ENCODE measurements around the gene GDF15.

GDF15 gene

GRCh38 chr19:18436671-18437490, 50.9 kb downstream of the GDF15 start:
- peak overlapping the region; percentile 55; the same call in 1 of the 2 replicates for H3K4me2 ChIP-seq (ENCODE audit: low read depth, low read length)
- DNase-seq: peak; percentile 30

GRCh38 chr19:18437491-18438330, 51.8 kb downstream of the GDF15 start, which contains the start of gene ISYNA1:
ISYNA1 (minus strand) TSS chr19:18438133; CDS start chr19:18437979, 154 bp downstream.
- TF ChIP-seq EZH2phosphoT487 (IDR thresholded peaks at IDR 0.05; ENCODE audit: low read length): no peak
- no peak for TF ChIP-seq EZH2 (optimal IDR thresholded peaks at IDR 0.05; ENCODE audit: low read depth, low read length)
- no peak for TF ChIP-seq CTCF (IDR thresholded peaks at IDR 0.05; ENCODE audit: low read length)
- Histone ChIP-seq H3K79me2 (ENCODE audit: low read length) (no peaks in the 10 kb centered on the region), H3K9ac (ENCODE audit: low read length) (no peak within 1 kb of the TSS), H2AFZ (ENCODE audit: low read length) (0 out of 2 replicates have a peak within 1 kb of the TSS, but pooled peaks have one; percentile 7), H3K27ac (ENCODE audit: low read length) (no peak within 1 kb of the TSS), H3K4me1 (ENCODE audit: low read length) (no peaks in the 10 kb centered on the region), H3F3A (ENCODE audit: insufficient read depth, low read length) (peaks cover 17% of the 10 kb centered on the region; the same call in 1 of the 2 replicates), H3K9me2 (replicated peaks; ENCODE audit: insufficient read depth, low read length) (no peaks in the 10 kb centered on the region), H3K4me3 (ENCODE audit: low read length) (peak within 1 kb of the TSS; percentile 36; the same call in 1 of the 2 replicates), H3K36me3 (replicated peaks; ENCODE audit: insufficient read depth, low read length) (no peaks in the 10 kb centered on the region), H4K20me1 (ENCODE audit: insufficient read depth, low read length) (no peaks in the 10 kb centered on the region), H3K9me3 (replicated peaks; ENCODE audit: insufficient read depth, low read length) (no peaks in the 10 kb centered on the region), H3K27me3 (replicated peaks; ENCODE audit: insufficient read depth, low read length) (peaks cover 14% of the 10 kb centered on the region; the same call in 1 of the 2 replicates), H3K4me2 (ENCODE audit: low read depth, low read length) (peak within 1 kb of the TSS; percentile 64)
- DNase-seq: no peak

More at GRCh38 chr19:18436671-18437490, 50.9 kb downstream of the GDF15 start:
- H3K36me3 ChIP-seq (replicated peaks; ENCODE audit: insufficient read depth, low read length): no peaks in the 10 kb centered on the region
- peaks cover 17% of the 10 kb centered on the region; the same call in 1 of the 2 replicates for H3F3A ChIP-seq (ENCODE audit: insufficient read depth, low read length)
- H2AFZ ChIP-seq (ENCODE audit: low read length): no peak overlapping the region
- no peak overlapping the region for H3K27ac ChIP-seq (ENCODE audit: low read length)
- no peak overlapping the region for H3K9ac ChIP-seq (ENCODE audit: low read length)
- H4K20me1 ChIP-seq (ENCODE audit: insufficient read depth, low read length): no peaks in the 10 kb centered on the region
- no peaks in the 10 kb centered on the region for H3K4me1 ChIP-seq (ENCODE audit: low read length)
- H3K4me3 ChIP-seq (ENCODE audit: low read length): 0 out of 2 replicates have a peak overlapping the region, but pooled peaks have one; percentile 31
- H3K9me3 ChIP-seq (replicated peaks; ENCODE audit: insufficient read depth, low read length): no peaks in the 10 kb centered on the region
- TF ChIP-seq EZH2 (optimal IDR thresholded peaks at IDR 0.05; ENCODE audit: low read depth, low read length): no peak
- TF ChIP-seq EZH2phosphoT487 (IDR thresholded peaks at IDR 0.05; ENCODE audit: low read length): no peak
- TF ChIP-seq CTCF (IDR thresholded peaks at IDR 0.05; ENCODE audit: low read length): no peak
- peaks cover 16% of the 10 kb centered on the region; the same call in 1 of the 2 replicates for H3K27me3 ChIP-seq (replicated peaks; ENCODE audit: insufficient read depth, low read length)
- no peaks in the 10 kb centered on the region for H3K9me2 ChIP-seq (replicated peaks; ENCODE audit: insufficient read depth, low read length)
- H3K79me2 ChIP-seq (ENCODE audit: low read length): no peaks in the 10 kb centered on the region

- no peaks in the 10 kb centered on the region for H4K20me1 ChIP-seq (ENCODE audit: insufficient read depth, low read length)
- peaks cover 4% of the 10 kb centered on the region; the same call in 1 of the 2 replicates for H3K79me2 ChIP-seq (ENCODE audit: low read length)
- H3F3A ChIP-seq (ENCODE audit: insufficient read depth, low read length): peaks cover 17% of the 10 kb centered on the region; the same call in 1 of the 2 replicates
- H3K9me3 ChIP-seq (replicated peaks; ENCODE audit: insufficient read depth, low read length): no peaks in the 10 kb centered on the region
- no peaks in the 10 kb centered on the region for H3K36me3 ChIP-seq (replicated peaks; ENCODE audit: insufficient read depth, low read length)
- no peaks in the 10 kb centered on the region for H3K4me1 ChIP-seq (ENCODE audit: low read length)
- H2AFZ ChIP-seq (ENCODE audit: low read length): no peak overlapping the region
- no peak overlapping the region for H3K27ac ChIP-seq (ENCODE audit: low read length)
- peaks cover 8% of the 10 kb centered on the region; the same call in 1 of the 2 replicates for H3K27me3 ChIP-seq (replicated peaks; ENCODE audit: insufficient read depth, low read length)
- H3K4me2 ChIP-seq (ENCODE audit: low read depth, low read length): peak overlapping the region; percentile 64; the same call in 1 of the 2 replicates
- TF ChIP-seq EZH2 (optimal IDR thresholded peaks at IDR 0.05; ENCODE audit: low read depth, low read length) (no peak), EZH2phosphoT487 (IDR thresholded peaks at IDR 0.05; ENCODE audit: low read length) (no peak), CTCF (IDR thresholded peaks at IDR 0.05; ENCODE audit: low read length) (no peak)
- H3K9me2 ChIP-seq (replicated peaks; ENCODE audit: insufficient read depth, low read length): no peaks in the 10 kb centered on the region
- no peak for DNase-seq
- no peak overlapping the region for H3K4me3 ChIP-seq (ENCODE audit: low read length)
- no peak overlapping the region for H3K9ac ChIP-seq (ENCODE audit: low read length)
Measured at GRCh38 chr19:18438331-18439024, 52.5 kb downstream of the GDF15 start.

Data from MM.1S (cell line).